Mammary microvascular endothelial cell (primary cell): ENCODE results near the gene ATP11A. TPM values are rescaled to one million over a fixed set of nuclear protein-coding genes. Genes with fewer than 3 reads are reported as not detected.

ENCODE experiments used
- total RNA-seq: library from RNA; depleted of rRNA; stranded (reverse); fragments of >200 nt; gene quantifications from 2 replicates; pipeline ENCODE4 v1.2.3, GENCODE V29; 2015

Gene ATP11A
- 21.3 and 27.3 TPM in 2 replicates for total RNA-seq

GRCh38 chr13:112689303-112690245, at the start of gene ATP11A:
TSS of gene ATP11A (plus strand) at chr13:112690038. CDS start at chr13:112690417, 379 bp downstream.

Other genes with a start within 250 kb of the ATP11A start
- gene TUBGCP3, start 101.9 kb upstream of the ATP11A start, total RNA-seq = 17.2 and 17.9 TPM in 2 replicates